ENCODE results near the gene ARVCF. TPM values are rescaled to one million over a fixed set of nuclear protein-coding genes. Genes with fewer than 3 reads are reported as not detected.

The ARVCF gene
- total RNA-seq, 1 experiment from 2014 or later, result 15.6 TPM

DNA sequence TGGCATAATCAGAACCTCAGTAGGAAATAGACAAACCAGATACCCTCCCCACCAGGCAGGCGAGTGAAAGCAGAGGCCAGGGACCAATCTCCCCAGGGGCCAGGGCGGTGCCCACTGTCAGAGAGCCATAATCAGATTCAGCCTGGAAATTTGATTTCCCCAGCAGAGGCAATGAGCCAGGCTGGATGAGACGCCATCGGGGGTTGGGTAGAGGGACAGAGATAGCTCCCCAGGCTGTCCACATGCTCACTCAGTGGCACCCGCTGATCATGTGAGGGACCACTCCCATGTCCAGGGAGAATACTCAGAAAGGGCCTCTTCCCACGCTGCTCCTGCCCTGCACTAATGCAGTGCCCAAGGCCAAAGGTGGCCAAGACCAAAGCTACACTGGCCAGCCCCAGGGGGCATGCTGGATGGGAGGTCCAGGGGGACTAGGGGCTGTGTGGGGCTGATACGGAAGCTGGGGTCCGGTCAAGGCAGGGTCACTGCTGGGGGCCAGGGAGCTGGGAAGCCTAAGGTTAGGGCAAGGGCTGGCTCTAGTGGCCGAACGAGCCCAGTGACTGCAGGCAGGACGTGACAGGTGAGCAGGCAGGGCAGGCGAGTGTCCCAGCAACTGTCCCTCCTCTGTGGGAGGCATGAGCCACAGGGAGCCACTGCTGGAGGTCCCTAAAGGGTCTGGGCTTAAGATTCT lies 19.8 kb downstream of the ARVCF start:
- Histone ChIP-seq H3K36me3 (ENCODE audit: low read depth) (no peaks in the 10 kb centered on the region), H3K27me3 (ENCODE audit: insufficient read depth, low read depth) (no peaks in the 10 kb centered on the region), H4K20me1 (ENCODE audit: insufficient read depth) (no peaks in the 10 kb centered on the region), H3K27ac (no peak overlapping the region), H3K79me2 (ENCODE audit: low read depth) (no peaks in the 10 kb centered on the region), H3F3A (ENCODE audit: insufficient read depth, low read depth) (no peaks in the 10 kb centered on the region), H3K9me3 (ENCODE audit: insufficient read depth, low read depth) (no peaks in the 10 kb centered on the region), H2AFZ (no peak overlapping the region), H3K9me2 (ENCODE audit: insufficient read depth) (no peaks in the 10 kb centered on the region), H3K4me1 (replicated peaks; ENCODE audit: insufficient read depth) (no peaks in the 10 kb centered on the region), H3K4me3 (no peak overlapping the region), H3K4me2 (no peak overlapping the region)
- intact Hi-C loops (cut with micrococcal nuclease; ENCODE audit: unreplicated experiment), result no loop called here
- DNase-seq, result no peak
- POLR2A ChIA-PET (ENCODE audit: unreplicated experiment), result no interaction called here
- no peak for TF ChIP-seq EZH2 (IDR thresholded peaks at IDR 0.05; ENCODE audit: low read depth)
- TF ChIP-seq CTCF (conservative IDR thresholded peaks at IDR 0.05), result no peak
- CTCF ChIA-PET, result no interaction called here
- no TSS peak for BruUV-seq (replicated peaks)

GRCh38 chr22:19995611-19996339 lies 20.8 kb downstream of the ARVCF start:
- intact Hi-C loops (cut with micrococcal nuclease; ENCODE audit: unreplicated experiment), result no loop called here
- CTCF ChIA-PET, result no interaction called here

More at GRCh38 chr22:19995611-19996339, 20.8 kb downstream of the ARVCF start:
- no peak overlapping the region for H3K27ac ChIP-seq
- POLR2A ChIA-PET (ENCODE audit: unreplicated experiment), result no interaction called here
- no peaks in the 10 kb centered on the region for H3K27me3 ChIP-seq (ENCODE audit: insufficient read depth, low read depth)
- H3K9me3 ChIP-seq (ENCODE audit: insufficient read depth, low read depth), result no peaks in the 10 kb centered on the region
- H3K4me2 ChIP-seq, result no peak overlapping the region
- H3K9me2 ChIP-seq (ENCODE audit: insufficient read depth), result no peaks in the 10 kb centered on the region
- no peaks in the 10 kb centered on the region for H3K79me2 ChIP-seq (ENCODE audit: low read depth)
- H3K36me3 ChIP-seq (ENCODE audit: low read depth), result no peaks in the 10 kb centered on the region
- H3K4me1 ChIP-seq (replicated peaks; ENCODE audit: insufficient read depth), result no peaks in the 10 kb centered on the region
- no peak for DNase-seq
- BruUV-seq (replicated peaks), result no TSS peak
- no peak overlapping the region for H2AFZ ChIP-seq
- TF ChIP-seq CTCF (conservative IDR thresholded peaks at IDR 0.05) (no peak), EZH2 (IDR thresholded peaks at IDR 0.05; ENCODE audit: low read depth) (no peak)
- H3F3A ChIP-seq (ENCODE audit: insufficient read depth, low read depth), result no peaks in the 10 kb centered on the region
- H4K20me1 ChIP-seq (ENCODE audit: insufficient read depth), result no peaks in the 10 kb centered on the region
- no peak overlapping the region for H3K4me3 ChIP-seq
